GM19438 (cell line): Measurements from ENCODE around the gene ADGRL3.

Source experiments
- ATAC-seq: cut with Tn5 transposase; IDR thresholded peaks from one replicate; pipeline ENCODE4 v1.9.1; 2021; ENCODE audit warnings: low read depth; ENCODE audit not compliant: unreplicated experiment

The ADGRL3 gene

DNA sequence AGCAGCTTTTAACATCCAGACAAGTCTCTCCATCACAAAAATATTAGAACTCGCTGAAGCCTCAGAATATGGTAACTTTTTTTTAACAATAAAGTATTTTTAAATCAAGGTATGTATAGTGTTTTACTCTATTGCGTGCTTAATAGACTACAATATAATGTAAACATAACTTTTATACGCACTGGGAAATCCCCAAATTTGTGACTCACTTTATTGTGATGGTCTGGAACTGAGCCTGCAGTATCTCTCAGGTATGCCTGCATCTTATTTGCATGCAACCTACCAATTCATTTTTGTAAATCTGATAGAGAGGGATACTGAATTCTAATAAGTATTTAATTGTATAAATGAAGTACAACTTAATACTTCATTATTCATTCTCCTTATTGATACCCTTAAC, 823.5 kb downstream of the ADGRL3 start:
- no peak for ATAC-seq

DNA sequence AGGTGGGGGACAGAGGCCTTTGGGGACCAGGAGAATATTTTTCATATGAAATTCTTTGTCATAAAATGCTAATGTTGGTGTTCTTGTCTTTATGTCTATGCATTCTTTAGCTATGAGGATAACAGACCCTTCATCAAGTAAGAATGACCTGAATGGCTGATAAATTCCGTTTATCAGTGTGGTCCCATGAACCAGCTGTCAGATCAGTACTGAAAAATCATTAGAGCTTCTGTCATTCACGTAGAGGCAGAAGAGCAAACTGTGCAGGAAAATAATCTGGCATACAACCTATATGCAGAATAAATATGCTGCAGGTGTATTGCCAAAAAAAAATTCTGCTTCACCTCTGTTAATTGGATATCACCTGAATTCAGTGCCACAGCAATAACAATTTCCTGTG, 828.6 kb downstream of the ADGRL3 start:
- no peak for ATAC-seq

DNA sequence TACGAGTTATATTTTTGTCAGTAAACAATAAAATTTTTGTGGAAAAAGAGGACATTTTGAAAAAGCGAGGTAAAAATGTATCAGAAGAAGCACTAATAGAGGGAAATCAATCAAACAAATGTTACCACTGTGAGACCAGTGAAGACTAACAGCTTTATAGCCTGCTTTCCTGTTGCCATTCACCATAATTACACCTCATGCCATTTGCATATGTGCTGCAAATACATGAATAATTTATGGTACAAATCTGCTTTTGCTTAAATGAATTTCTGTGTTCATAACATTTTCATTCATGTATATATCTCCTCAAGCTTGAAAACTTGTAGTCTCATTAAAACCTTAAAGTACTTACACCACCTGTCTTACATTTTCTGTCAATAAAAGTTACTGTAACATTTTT, 830.8 kb downstream of the ADGRL3 start:
- no peak for ATAC-seq

DNA sequence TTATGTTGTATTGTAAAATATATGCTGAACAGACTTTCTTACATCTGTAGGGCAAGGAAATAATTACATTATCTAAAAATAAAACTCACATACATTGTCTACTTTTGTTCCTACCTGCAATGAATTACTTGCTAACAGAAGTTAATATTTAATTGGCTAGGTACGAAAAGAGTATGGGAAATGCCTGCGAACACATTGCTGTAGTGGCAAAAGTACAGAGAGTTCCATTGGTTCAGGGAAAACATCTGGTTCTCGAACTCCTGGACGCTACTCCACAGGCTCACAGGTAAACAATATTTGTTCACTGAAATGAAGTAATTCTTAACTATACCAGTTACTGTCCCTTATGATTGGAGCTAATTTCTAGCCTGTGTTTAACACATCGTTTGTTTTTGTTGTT, 837.4 kb downstream of the ADGRL3 start:
- no peak for ATAC-seq

DNA sequence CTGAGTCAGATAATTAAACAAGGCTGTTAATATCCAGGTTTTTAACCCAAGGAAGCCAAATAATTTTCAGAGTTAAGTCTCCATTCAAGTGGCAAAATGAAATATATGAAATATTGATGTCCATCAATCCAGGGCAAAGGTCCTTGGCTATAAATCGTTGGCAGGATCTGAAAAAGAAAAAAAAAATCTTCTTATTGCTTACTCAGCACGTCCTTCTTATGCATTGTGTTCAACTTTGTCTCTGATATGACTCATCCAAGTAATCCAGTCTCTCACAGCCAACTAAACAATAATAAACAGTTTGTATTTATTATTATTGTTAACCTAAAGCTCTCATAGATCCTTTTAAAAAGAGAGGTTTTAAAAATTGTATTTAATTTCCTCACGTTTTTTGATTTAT, 851.2 kb downstream of the ADGRL3 start:
- ATAC-seq, result no peak

DNA sequence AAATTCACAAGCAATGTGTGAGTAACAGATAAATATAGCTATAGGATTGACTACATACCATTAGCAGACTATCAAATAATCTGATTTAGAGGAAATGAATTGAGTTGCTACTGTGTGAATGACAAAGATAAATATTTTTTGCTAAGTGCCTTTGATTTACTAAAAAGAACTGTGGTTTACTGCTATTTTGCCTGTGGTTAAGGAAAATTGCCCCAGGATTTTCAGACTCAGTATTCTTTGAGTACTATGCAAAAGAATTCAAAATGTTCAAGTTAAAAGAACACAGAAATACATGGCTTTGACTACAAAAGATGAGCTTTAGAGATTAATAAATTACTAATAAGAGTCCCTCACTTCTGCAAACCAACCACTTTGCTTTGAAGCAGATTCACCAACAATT, 853.8 kb downstream of the ADGRL3 start:
- no peak for ATAC-seq

DNA sequence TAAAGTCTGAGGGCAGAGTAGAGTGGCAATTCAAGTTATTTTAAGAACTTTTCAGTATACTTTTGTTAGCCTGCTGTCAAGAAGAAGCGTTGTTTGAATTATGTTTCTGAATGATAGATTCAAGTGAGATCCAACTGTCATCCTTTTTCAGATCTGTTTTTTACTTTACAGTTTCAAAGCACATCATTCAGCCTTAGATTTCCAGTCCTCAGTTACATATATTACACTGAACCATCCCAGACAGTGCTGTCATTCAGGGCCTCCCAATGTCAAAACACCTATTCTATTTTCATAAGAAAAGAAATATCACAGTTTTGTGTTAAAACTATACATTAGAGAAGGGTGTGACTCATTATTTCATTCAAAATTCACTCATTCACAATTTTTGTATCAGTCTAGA, 856.9 kb downstream of the ADGRL3 start:
- ATAC-seq, result no peak

DNA sequence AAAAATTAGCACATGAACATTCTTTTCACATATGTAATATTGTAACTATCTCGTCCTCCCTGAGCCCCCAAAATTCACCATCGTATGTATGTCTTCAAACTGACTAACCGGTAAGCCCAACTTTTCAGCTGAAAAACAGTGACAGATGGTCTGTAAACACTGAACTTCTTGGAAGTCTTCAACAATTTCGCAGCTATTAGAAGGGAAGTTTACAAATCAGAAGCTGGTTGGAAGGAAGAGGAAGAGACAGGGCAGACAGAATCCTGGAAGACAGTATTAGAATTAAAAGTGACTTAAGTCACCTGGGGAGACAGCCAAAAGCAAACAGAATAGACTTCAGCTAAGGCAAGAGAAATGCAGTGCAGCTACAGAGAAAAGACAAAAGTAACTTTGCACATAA, 858.4 kb downstream of the ADGRL3 start:
- no peak for ATAC-seq

DNA sequence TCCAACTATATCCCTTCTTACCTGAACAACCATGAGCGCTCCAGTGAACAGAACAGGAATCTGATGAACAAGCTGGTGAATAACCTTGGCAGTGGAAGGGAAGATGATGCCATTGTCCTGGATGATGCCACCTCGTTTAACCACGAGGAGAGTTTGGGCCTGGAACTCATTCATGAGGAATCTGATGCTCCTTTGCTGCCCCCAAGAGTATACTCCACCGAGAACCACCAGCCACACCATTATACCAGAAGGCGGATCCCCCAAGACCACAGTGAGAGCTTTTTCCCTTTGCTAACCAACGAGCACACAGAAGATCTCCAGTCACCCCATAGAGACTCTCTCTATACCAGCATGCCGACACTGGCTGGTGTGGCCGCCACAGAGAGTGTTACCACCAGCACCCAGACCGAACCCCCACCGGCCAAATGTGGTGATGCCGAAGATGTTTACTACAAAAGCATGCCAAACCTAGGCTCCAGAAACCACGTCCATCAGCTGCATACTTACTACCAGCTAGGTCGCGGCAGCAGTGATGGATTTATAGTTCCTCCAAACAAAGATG, 870.2 kb downstream of the ADGRL3 start:
- ATAC-seq, result no peak

DNA sequence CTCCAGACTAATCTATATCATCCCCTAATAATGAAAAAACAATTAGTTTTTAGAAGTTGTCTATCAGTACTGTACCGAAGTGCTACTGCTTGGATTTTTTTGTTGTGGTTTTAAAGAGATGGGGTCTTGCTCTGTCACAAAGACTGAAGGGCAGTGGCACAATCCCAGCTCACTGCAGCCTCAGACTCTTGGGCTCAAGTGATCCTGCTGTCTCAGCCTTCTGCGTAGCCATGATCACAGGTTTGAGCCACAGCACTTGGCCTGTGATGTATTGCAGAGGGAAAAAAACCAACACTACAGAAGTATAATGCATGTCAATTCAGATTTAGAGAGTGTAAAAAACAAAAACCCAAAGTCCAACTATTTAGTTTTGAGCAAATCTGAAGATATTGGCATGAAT, 875.0 kb downstream of the ADGRL3 start:
- ATAC-seq, result no peak

DNA sequence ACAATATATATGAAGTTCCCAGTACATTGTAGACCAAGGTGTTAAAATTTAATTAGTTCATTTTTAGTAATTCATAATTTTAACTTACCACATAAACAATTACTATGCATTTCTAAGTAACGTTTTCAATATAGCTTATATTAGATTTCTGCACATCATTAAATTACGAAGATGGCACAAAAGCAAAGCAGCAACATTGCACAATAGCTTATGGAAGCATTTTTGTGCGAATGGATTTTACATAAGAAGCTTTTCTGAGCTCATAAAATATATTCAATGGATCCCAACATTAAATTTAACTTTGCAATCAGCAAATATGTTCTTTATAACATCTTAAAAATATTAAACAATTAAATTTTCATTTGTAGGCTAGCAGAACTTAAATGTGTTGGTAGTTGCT, 875.4 kb downstream of the ADGRL3 start:
- no peak for ATAC-seq

DNA sequence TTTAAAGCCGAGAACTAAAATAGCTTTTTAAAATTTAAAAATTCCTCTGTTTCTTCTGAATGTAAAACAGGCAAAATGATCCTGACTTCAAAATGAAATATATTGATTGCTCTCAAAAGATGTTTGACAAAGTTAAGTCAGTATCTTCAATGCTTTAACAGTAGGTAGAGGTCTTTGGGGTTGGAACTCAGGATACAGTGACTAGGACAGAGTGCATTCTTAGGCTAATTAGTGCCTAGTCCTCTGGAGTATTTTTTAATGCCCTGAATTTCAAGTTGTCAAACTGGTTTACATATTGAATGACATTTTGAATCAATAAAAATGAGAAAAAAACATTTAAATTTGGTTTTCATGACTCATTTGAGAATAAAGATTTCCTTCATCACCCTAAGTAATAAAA, 877.3 kb downstream of the ADGRL3 start:
- no peak for ATAC-seq

DNA sequence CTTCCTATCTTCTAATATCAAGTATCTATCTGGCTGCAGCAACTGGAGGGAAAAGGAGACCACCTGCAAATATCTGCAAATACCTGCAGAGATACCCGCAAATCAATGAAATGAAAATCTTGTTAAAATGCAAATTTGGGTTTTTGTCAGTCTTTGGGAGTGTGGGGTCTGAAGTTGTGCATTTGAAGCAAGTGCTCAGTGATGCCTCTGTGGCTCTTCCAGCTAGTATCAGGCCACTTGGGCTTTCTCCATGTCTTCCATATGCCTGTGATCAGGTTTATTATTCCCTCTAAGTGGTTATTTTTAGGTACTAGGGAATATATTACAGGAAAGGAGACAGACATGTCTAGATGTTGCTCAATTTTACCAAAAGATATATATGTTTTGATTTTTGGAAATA, 880.3 kb downstream of the ADGRL3 start:
- ATAC-seq, result no peak

DNA sequence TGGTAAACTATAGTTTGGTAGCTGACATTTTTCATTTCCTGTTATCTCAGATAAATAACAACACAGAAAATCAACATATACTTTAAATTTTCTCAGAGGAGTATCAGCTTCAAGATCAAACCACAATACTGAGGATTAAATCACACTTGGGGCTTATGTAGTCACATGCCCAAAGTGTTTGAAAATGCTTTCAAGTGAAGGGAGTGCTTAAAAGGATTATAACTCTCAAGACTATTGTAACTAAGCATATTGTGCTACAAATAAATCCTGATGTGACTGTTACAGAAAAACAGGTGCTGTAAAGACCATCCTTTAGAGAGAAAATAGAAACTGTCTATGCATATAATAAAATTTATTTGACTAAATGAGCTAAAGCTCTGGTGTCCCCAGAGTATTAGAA, 887.6 kb downstream of the ADGRL3 start:
- ATAC-seq, result no peak

DNA sequence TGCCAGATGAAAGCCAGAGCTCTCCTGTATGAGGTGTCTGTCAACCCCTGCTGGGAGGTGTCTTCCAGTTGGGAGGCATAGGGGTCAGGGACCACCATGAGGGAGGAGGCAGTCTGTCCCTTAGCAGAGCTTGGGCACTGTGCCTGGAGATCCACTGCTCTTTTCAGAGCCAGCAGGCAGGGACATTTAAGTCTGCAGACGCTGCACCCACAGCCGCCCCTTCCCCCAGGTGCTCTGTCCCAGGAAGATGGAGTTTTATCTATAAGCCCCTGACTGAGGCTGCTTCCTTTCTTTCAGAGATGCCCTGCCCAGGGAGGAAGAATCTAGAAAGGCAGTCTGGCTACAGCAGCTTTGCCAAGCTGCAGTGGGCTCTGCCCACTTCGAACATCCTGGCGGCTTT, 893.6 kb downstream of the ADGRL3 start:
- no peak for ATAC-seq

DNA sequence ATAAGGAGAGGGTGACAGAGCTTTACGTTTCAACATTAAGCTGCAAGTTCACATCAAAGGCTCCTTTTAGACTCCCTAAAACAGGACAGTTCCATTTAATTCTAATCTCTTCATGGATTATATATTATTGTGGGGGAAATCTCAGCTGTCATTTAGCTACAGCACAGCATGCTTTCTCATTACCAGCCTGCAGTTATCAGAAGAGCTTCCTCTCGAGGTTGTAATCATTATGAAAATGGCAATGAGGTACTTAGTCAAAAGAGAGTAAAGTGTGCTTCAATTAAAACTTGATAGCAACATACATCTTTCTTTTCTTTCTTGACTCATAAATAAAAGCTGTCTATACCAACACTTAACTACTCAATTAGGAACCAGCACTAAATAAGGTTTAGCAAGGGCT, 896.8 kb downstream of the ADGRL3 start:
- ATAC-seq, result no peak

DNA sequence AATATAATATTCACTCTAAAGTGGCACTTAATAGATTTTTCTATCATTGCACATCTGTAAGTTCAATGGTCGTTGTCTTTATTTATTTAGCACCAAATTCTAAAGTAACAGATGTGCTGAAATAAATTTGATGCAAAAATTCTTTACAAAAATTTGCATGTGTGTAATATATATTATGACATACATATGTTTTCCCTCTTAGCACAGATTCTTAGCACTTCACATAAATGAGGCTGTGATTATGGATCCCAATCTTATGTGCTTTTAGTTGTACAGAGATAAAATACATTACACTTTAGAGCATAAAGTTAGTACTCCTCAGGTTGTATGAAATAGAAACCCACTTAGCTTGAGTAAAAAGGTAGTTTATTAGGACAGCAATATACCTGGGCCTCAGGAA, 915.1 kb downstream of the ADGRL3 start:
- no peak for ATAC-seq

DNA sequence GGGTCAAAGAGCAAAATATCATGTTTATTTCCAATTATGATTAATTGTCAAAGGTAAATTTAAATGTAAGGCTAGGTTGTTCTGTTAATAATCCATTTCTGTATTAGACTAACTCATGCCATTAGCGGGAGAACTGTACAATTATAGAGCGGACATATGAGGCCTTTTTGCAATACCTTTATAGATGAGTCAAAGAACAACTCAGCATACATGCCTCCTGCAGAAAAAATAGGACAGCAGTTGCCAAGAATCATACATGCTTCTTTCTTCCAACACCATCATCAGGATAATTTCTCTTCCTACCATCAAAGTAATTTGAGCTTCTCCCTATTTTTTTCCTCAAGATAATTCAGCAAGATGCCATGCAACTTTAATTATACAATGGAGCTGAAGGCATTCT, 917.8 kb downstream of the ADGRL3 start:
- no peak for ATAC-seq

DNA sequence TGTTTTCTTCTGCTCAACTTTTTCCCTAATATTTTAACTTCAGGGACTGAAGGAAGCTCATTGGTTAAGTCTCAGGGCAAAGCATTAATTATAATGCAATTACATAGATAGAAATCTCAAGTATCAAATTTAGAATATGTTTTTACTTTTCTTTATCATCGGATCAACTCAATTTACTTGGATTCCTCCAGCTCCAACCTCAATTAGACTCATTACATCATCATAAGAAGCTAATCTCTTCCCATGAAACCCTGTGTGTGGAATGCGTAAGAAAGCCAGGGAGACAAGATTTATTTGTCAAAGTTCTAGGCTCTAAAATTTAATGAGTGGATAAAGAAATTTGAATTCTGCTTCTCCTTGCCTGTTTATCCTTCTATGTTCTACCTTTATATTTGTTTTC, 918.4 kb downstream of the ADGRL3 start:
- no peak for ATAC-seq

DNA sequence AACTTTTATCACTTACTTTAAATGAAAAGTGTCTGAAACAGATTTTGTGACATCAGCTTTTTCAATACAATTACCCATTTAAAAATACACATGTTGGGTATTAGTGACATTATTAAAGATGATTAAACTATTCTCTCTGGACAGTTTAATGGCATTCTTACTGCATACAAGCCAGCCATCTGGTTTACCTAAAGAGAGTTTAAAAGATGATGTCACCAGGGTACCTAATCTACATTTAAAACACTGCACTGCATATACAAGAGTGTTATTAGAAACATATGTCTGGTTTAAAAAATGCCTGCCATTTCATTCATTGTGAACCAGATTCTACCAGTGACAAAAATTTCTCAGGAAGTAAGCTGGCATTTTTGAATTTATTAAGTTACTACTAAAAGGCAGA, 919.1 kb downstream of the ADGRL3 start:
- ATAC-seq, result no peak

DNA sequence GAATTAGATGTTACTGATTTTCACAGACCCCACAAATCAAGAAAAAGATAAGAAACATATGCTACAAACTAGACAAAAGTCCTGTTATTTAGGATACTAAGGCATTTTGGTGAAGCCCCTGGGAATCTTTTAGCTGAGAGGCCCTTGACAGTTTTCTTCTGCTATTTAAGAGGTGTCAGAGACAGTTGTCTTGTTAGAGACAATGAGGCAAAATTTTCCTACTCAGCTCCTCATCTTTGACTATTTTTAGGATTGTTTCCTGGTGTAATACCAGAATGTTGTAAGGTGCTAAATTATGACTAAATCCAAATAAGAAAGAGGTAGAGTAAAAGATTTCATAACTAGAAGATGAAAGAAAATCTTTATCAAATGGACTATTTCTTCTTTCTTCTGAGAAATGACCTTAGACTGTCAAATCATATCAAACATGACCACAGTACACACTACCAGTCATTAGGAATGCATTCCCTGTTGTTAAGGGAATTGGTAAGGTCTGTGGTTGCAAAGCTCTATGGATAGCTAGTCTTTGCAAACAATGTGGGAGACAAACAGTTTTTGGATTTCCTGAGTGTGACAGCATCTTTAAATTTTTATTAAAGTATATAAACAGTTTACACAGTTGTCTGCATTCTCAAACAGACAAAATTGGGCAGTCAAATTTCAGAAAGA, 926.1 kb downstream of the ADGRL3 start:
- no peak for ATAC-seq
